Mucosa of rectum (tissue), 2 donors: ENCODE data around the gene AQP12A.

ENCODE experiments used
- H3K27ac ChIP-seq, 2 donors: one replicate each; pipeline ENCODE4 v1.7.0; 2013; ENCODE audit warnings: inconsistent platforms in 2 of 2, low read depth in 2 of 2, low read length in 2 of 2
- H3K27me3 ChIP-seq, 2 donors: one replicate each; pipeline ENCODE4 v1.7.0; 2013; ENCODE audit warnings: low read length in 2 of 2; ENCODE audit not compliant: control insufficient read depth in 2 of 2, insufficient read depth in 2 of 2
- H3K36me3 ChIP-seq, 2 donors: one replicate each; pipeline ENCODE4 v1.7.0; 2013; ENCODE audit warnings: low read length in 2 of 2; ENCODE audit not compliant: control insufficient read depth in 2 of 2, insufficient read depth in 2 of 2
- H3K4me1 ChIP-seq, 2 donors: one replicate each; pipeline ENCODE4 v1.7.0; 2013; ENCODE audit warnings: low read length in 2 of 2, mild to moderate bottlenecking in 1 of 2; ENCODE audit not compliant: control insufficient read depth in 2 of 2, insufficient read depth in 2 of 2
- H3K4me3 ChIP-seq, 2 donors: one replicate each; pipeline ENCODE4 v1.7.0; 2013; ENCODE audit warnings: low read length in 2 of 2
- H3K9ac ChIP-seq, 2 donors: one replicate each; pipeline ENCODE4 v1.7.0; 2013; ENCODE audit warnings: low read length in 2 of 2, low read depth in 1 of 2, mild to moderate bottlenecking in 1 of 2
- H3K9me3 ChIP-seq, 2 donors: one replicate each; pipeline ENCODE4 v1.7.0; 2013; ENCODE audit warnings: low read length in 2 of 2; ENCODE audit not compliant: control insufficient read depth in 2 of 2
- donor health status: healthy.
- donor health status: Normal muscosa, but diverticular disease.

AQP12A gene

DNA sequence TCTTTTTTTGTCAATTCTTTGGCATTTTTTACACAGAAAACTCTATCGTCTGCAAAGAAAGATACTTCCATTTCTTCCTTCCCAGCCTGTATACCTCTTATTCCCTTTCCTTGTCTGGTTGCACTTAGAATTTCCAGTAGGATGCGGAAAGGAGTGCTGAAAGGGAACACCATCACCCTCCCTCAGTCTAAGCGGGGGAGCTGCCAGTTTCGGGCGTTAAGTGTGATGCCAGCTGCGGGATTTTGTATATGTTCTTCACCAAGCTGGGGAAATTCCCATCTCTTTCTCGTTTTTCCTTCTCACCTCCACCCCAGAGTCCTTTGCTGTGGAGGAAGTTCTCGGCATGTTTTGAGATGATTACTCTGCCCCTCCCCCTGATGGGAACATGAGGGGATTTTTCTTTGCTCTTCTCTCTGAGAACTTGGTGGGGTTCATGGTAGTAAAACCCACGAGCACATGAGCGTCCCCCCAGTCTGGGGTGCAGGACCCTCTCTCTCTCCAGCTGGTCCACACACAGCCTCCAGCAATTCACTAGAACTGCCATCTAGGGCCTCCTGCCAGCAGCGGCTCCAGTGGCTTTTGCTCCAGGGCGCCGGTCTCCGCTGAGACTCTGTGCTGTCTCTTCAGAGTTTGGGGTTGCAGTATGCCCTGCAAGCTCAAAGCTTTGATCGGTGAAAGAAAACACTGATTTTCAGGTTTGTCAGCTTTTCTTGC, 15.5 kb downstream of the AQP12A start:
- no peaks in the 10 kb centered on the region for H3K36me3 ChIP-seq
- no peaks in the 10 kb centered on the region for H3K9me3 ChIP-seq
- H3K27me3 ChIP-seq, result peaks cover 2 to 8% of the 10 kb centered on the region in 2 donors

DNA sequence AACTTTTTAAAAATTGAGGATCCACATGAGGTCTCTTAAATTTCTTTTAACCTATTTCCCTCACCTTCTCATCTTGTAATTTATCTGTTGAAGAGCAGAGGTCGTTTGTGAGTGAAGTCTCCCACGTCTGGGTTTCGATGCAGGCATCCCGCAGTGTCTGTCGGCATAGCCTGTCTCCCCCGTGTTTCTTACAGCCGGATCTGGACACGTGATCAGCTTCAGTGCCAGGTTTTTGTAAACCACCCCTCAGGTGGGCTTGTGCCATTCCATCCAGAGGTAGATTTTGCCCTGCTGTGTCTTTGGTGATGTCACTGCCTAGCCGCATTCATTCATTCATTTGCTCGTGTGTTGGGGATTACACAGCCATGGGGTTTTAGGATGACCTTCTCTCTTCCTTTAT, 16.2 kb downstream of the AQP12A start:
- no peaks in the 10 kb centered on the region for H3K4me1 ChIP-seq
- H3K4me3 ChIP-seq, result no peak overlapping the region
- H3K27me3 ChIP-seq, result peaks cover 2 to 8% of the 10 kb centered on the region in 2 donors
- H3K36me3 ChIP-seq, result no peaks in the 10 kb centered on the region
- no peaks in the 10 kb centered on the region for H3K9me3 ChIP-seq
- no peak overlapping the region for H3K27ac ChIP-seq
- H3K9ac ChIP-seq, result no peak overlapping the region

More for the DNA sequence above, 15.5 kb downstream of the AQP12A start:
- no peak overlapping the region for H3K4me3 ChIP-seq
- no peak overlapping the region for H3K9ac ChIP-seq
- no peaks in the 10 kb centered on the region for H3K4me1 ChIP-seq
- no peak overlapping the region for H3K27ac ChIP-seq

DNA sequence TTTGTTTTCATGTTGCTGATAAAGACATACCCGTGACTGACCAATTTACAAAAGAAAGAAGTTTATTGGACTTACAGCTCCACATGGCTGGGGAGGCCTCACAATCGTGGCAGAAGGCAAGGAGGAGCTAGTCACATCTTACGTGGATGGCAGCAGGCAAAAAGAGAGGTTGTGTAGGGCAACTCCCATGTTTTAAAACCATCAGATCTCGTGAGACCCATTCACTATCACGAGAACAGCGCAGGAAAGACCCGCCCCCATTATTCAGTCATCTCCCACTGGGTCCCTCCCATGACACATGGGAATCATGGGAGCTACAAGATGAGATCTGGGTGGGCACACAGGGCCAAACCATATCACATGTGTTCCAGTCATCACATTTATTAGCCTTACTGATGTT, 16.8 kb downstream of the AQP12A start:
- no peak overlapping the region for H3K9ac ChIP-seq
- no peaks in the 10 kb centered on the region for H3K4me1 ChIP-seq
- no peak overlapping the region for H3K4me3 ChIP-seq
- no peak overlapping the region for H3K27ac ChIP-seq
- H3K27me3 ChIP-seq, result peaks cover 2 to 8% of the 10 kb centered on the region in 2 donors
- no peaks in the 10 kb centered on the region for H3K36me3 ChIP-seq
- no peaks in the 10 kb centered on the region for H3K9me3 ChIP-seq

DNA sequence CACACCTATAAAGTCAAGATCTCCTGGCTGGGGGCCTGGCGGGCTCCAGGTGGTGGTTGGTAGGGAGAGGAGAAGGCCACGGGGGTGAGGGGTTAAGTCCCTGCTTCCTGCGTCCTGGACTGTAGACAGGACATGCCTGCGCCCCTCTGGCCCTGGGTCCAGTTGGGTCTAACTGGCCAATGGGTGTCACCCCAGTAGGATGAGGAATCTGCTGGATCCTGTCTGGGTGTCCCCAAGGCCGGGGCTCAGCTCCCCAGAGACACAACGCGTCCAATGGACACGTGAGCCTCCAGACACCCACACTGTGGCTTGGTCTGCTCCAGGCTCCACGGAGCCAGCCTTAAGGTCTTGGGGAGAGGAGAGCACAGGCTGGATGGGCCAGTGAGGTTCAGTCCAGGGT, 19.6 kb downstream of the AQP12A start:
- Histone ChIP-seq H3K36me3 (no peaks in the 10 kb centered on the region), H3K27ac (no peak overlapping the region), H3K4me1 (no peaks in the 10 kb centered on the region), H3K27me3 (peaks cover 2% of the 10 kb centered on the region in 2 donors), H3K9ac (no peak overlapping the region), H3K4me3 (no peak overlapping the region), H3K9me3 (no peaks in the 10 kb centered on the region)

DNA sequence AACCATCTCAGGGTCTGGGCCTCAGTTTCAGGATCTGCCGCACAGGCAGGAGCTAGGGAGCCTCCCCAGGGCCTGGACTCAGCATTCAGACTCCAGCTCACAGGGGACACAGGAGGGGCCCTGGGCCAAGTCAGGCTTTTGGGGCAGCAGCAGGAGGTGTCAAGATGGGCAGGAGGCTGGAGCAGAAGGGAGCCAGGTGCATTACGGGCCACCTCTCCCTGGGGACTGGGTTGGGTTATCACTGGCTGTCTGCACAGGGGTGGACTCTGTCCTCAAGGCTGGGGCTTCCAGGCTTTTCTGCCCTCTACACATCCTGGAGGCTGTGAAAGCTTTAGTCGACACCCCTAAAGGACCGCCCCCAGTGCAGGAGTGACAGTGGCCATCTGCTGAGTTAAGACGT, 20.0 kb downstream of the AQP12A start:
- Histone ChIP-seq H3K27ac (no peak overlapping the region), H3K27me3 (peaks cover 2% of the 10 kb centered on the region in 2 donors), H3K4me3 (no peak overlapping the region), H3K36me3 (no peaks in the 10 kb centered on the region), H3K9me3 (no peaks in the 10 kb centered on the region), H3K9ac (no peak overlapping the region), H3K4me1 (no peaks in the 10 kb centered on the region)

DNA sequence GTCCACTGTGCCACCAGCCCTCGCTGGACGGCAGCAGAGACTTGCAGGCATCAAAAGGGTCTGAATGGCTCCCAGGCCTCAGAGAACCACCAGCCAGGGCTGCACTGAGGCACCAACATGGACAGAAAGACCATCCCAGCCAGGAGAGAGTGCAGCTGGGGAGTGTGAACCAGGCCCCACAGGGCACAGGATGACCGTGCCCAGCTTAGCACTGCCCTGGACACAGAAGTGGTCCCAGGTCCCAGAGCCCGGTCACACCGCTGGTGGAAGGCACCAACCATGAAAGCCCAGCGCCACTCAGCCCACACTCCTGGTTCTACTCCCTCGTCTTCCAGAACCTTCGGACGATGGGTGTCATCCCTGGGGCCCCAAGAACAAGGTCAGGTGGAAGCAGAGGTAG, 20.5 kb downstream of the AQP12A start:
- no peaks in the 10 kb centered on the region for H3K36me3 ChIP-seq
- H3K27me3 ChIP-seq, result peaks cover 2% of the 10 kb centered on the region in 2 donors
- no peak overlapping the region for H3K4me3 ChIP-seq
- H3K27ac ChIP-seq, result no peak overlapping the region
- H3K4me1 ChIP-seq, result no peaks in the 10 kb centered on the region
- no peak overlapping the region for H3K9ac ChIP-seq
- no peaks in the 10 kb centered on the region for H3K9me3 ChIP-seq

DNA sequence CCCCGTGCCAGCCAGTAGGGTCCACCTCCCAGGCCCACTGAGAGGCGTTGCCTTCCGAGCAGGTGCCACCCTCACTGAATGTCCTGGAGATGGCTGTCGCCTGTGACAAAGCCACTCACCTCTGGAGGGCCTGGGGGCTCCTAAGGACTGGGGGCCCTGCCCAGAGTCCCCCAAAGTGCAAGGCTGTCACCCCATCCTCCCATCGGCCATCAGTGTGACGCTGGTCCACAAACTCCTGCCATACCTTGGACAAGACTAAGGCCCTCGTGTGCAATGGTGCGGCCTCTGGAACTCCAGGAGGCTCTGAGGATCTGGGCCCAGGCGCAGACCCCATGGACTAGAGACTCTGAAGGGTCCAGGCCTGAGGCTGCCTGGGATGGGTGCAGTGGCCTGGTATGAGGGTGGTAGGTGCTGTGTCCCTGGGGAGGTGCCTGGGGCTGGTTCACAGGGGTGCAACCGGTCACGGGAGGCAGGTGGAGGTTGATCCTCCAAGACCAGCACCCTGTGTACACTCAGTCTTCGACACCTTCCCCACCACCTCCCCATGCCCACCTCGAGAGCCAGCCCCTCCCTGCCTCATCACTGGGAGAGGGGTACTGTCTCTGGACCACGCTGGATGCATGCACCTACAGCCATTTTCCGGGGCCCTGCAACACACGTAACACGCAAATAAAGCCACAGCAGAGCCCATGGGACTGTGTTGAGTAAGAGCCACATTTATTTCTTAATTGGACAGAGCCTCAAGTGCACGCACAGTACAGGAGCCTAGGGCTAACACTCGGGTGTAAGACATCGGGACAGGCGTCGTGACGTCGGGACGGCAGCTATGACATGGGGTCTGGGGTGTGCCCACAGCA, 21.6 kb downstream of the AQP12A start:
- H3K27ac ChIP-seq, result no peak overlapping the region
- no peaks in the 10 kb centered on the region for H3K9me3 ChIP-seq
- no peak overlapping the region for H3K9ac ChIP-seq
- H3K4me1 ChIP-seq, result no peaks in the 10 kb centered on the region
- H3K4me3 ChIP-seq, result no peak overlapping the region
- no peaks in the 10 kb centered on the region for H3K36me3 ChIP-seq
- H3K27me3 ChIP-seq, result peaks cover 2% of the 10 kb centered on the region in 2 donors

DNA sequence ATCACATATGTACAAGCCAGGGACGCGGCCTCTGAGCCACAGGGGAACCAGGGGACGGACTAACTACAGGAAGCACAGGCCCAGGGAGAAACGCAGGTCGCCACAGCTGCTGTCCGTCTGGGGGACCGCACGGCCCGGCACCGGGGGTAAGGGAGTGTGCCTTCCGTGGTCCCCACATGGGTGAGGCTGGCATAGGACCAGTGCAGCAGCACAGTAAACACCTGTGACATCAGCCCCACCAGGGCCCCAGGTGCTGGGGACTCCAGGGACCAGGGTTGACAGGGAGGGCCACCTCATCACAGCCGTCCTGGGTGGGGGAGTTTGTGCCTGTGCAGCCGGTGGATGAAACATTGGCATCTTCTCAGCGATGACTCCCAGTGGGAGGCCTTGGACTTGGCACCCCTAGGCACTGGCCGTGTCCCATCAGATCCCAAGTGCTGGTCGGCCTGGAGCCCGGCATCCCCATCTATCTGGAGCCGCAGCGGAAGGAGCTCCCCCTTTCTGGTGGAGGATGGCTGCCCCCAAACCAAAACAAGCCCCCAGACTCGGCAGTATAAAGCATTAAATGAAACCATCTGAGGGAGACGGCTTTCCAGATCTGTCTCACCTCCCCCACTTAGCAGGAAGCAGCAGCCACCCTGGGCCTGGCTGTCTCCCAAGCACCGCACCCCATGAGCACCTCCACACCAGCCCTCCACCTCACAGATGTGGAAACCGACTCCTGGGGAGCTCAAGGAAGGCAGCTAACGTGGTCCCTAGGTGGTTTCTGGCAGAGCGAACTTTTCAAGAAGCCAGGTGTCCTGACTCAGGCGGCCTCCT, 22.5 kb downstream of the AQP12A start:
- Histone ChIP-seq H3K4me3 (no peak overlapping the region), H3K4me1 (no peaks in the 10 kb centered on the region), H3K9me3 (no peaks in the 10 kb centered on the region), H3K36me3 (no peaks in the 10 kb centered on the region), H3K27ac (no peak overlapping the region), H3K9ac (no peak overlapping the region), H3K27me3 (peaks cover 0 to 2% of the 10 kb centered on the region in 2 donors)

DNA sequence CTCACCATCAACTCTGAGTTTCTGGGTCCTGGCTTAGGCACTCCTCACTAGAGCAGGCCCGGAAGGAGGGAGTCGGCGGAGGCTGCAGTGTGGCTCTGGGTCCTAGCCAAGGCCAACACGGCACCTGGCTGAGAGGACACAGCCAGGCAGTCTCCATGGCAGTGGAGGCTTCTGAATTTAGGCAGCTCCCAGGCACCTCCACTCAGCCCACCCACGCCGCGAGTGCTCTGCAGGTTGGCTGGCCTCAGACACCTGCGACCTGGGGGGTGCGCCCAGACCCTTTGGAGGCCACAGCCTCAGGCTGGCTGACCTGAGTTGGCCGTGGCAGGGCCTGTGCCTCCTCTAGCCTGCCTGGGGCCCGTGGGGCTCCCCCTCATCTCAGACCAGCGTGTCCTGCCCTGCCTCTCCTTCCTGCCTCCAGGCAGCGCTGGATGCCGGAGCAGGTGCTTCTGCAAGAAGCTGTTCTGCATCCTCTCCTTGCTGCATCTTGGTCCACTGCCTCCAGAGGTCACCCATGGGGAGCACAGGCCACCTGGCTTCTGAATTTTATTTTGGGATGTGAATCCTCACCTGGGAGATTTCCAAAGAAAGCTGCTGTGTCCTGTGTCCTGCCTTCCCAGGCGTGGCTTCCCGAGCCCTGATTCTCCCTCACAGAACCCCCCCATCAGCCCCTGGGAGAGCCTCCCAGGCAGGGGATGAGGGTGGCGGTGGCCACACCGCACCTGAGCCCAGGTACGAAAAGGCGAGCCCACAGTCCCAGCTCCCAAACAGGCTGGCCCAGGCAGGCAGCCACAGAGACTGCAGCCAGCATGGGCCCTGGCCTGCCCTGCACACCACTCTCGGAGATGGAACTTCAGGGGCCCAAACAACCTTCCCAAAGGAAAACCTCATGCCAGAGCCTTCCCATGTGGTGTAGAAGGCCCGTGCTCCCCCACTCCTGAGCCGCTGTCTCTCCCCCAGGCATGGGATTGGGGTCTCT, 23.4 kb downstream of the AQP12A start:
- Histone ChIP-seq H3K4me3 (no peak overlapping the region), H3K36me3 (no peaks in the 10 kb centered on the region), H3K9ac (no peak overlapping the region), H3K9me3 (no peaks in the 10 kb centered on the region), H3K4me1 (no peaks in the 10 kb centered on the region), H3K27me3 (no peaks in the 10 kb centered on the region), H3K27ac (no peak overlapping the region)
